K562 (cell line): ENCODE measurements around the gene ANO8. TPM values are rescaled to one million over a fixed set of nuclear protein-coding genes. Genes with fewer than 3 reads are reported as not detected.

Source experiments
- ATAC-seq: fragments of 200-7000 bp; cut with Tn5 transposase; 3 replicates; pipeline ENCODE4 v1.9.1; 2020; ENCODE audit warnings: moderate library complexity
- BruUV-seq: library from RNA; stranded (reverse); fragments of 400-500 nt; replicated peaks from 2 replicates; lab custom pipeline; 2021; lab: Mats Ljungman, UMichigan
- CTCF ChIA-PET: fragments of 300-600 bp; formaldehyde crosslinking; extraction: SDS; loops from one replicate; lab custom pipeline; 2021; ENCODE audit warnings: low intra/inter-chr PET ratio; lab: Yijun Ruan, JAX
- POLR2A ChIA-PET: fragments of 300-600, 350-650 bp; sonication (Branson Sonifier 250); formaldehyde crosslinking; extraction: SDS; loops from one replicate; lab custom pipeline; 2021; ENCODE audit warnings: antibody characterized with exemption, inconsistent platforms; lab: Yijun Ruan, JAX
- DNase-seq, 4 experiments: peaks; one replicate each; pipeline versions ENCODE4 v3.0.0 to v3.0.0-alpha.2; 2011 to 2018; ENCODE audit warnings: low spot score in 3 of 4, mixed read lengths in 3 of 4; ENCODE audit errors: extremely low read depth in 1 of 4
- FAIRE-seq: peaks from 2 replicates; lab custom pipeline; 2011; peaks lifted over from hg19 to GRCh38; lab: Jason Lieb, UNC
- H2AFZ ChIP-seq: 2 replicates; pipeline ENCODE4 v1.6.0; 2011; ENCODE audit warnings: low read depth, low read length, control low read depth, inconsistent platforms
- H3K27ac ChIP-seq: fragments of 200-600 bp; 3 replicates; pipeline ENCODE4 v1.8.0; 2011; ENCODE audit warnings: low read depth, mild to moderate bottlenecking, control low read depth, inconsistent platforms, low read length, moderate library complexity, mixed read lengths; ENCODE audit errors: extremely low read depth
- H3K27me3 ChIP-seq, 2 experiments: fragments of 300-600 bp in 1 of 2; 2 replicates in 1 of 2; 3 replicates in 1 of 2; pipeline versions ENCODE4 v1.6.0 to v1.8.0; 2011; ENCODE audit warnings: inconsistent platforms in 2 of 2, low read length in 2 of 2, mild to moderate bottlenecking in 1 of 2, mixed read lengths in 1 of 2, moderate library complexity in 1 of 2; ENCODE audit not compliant: control insufficient read depth in 2 of 2, insufficient read depth in 2 of 2
- H3K36me3 ChIP-seq: fragments of 300-600 bp; 3 replicates; pipeline ENCODE4 v1.8.0; 2011; ENCODE audit warnings: mild to moderate bottlenecking, low read length, inconsistent platforms; ENCODE audit not compliant: control insufficient read depth, insufficient read depth
- H3K4me1 ChIP-seq, 2 experiments: fragments of 200-600 bp in 1 of 2; replicated peaks in 1 of 2; 2 replicates in 1 of 2; 3 replicates in 1 of 2; pipeline versions ENCODE4 v1.5.1 to v1.8.0; 2011; ENCODE audit warnings: inconsistent platforms in 2 of 2, low read length in 2 of 2, mild to moderate bottlenecking in 1 of 2, mixed read lengths in 1 of 2, moderate library complexity in 1 of 2; ENCODE audit not compliant: control insufficient read depth in 2 of 2, insufficient read depth in 2 of 2
- H3K4me2 ChIP-seq: 2 replicates; pipeline ENCODE4 v1.6.1; 2011; ENCODE audit warnings: low read length, control low read depth, inconsistent platforms, mixed read lengths; ENCODE audit not compliant: insufficient read depth
- H3K4me3 ChIP-seq: fragments of 200-600 bp; sonication (generic), shearing (Covaris generic); 2 replicates; pipeline ENCODE4 v1.5.1; 2016; ENCODE audit warnings: control low read depth, inconsistent platforms
- H3K79me2 ChIP-seq: fragments of 200-600 bp; 3 replicates; pipeline ENCODE4 v1.8.0; 2011; ENCODE audit warnings: low read length, inconsistent platforms; ENCODE audit not compliant: control insufficient read depth, insufficient read depth
- H3K9ac ChIP-seq, 2 experiments: 2 replicates each; pipeline versions ENCODE4 v1.6.0 to v1.6.1; 2011; ENCODE audit warnings: low read depth in 2 of 2, low read length in 2 of 2, control low read depth in 1 of 2, inconsistent platforms in 1 of 2, mild to moderate bottlenecking in 1 of 2, mixed read lengths in 1 of 2; ENCODE audit not compliant: insufficient read depth in 1 of 2
- H3K9me1 ChIP-seq: one replicate; pipeline ENCODE4 v1.6.0; 2011; ENCODE audit warnings: inconsistent platforms, mild to moderate bottlenecking, low read length, moderate library complexity; ENCODE audit not compliant: control insufficient read depth, insufficient read depth
- H3K9me3 ChIP-seq: replicated peaks from 2 replicates; pipeline ENCODE4 v1.5.1; 2011; ENCODE audit warnings: low read depth, low read length, inconsistent platforms; ENCODE audit not compliant: control insufficient read depth, insufficient read depth
- H4K20me1 ChIP-seq: replicated peaks from 2 replicates; pipeline ENCODE4 v1.6.1; 2011; ENCODE audit warnings: low read length, inconsistent platforms, mixed read lengths; ENCODE audit not compliant: control insufficient read depth, insufficient read depth
- CEBPG ChIP-seq, 3 experiments: fragments of 200-800 bp in 1 of 3; sonication (Bioruptor generic) in 1 of 3; sonication (generic) in 1 of 3; formaldehyde crosslinking in 1 of 3; IDR thresholded peaks in 2 of 3; conservative IDR thresholded peaks in 1 of 3; 2 replicates each; pipeline versions ENCODE4 v1.6.1 to v1.8.0; 2016 to 2022; ENCODE audit warnings: missing compliant biosample characterization in 2 of 3, missing genetic modification characterization in 2 of 3, mild to moderate bottlenecking in 1 of 3, missing genetic modification reagents in 1 of 3
- E2F3 ChIP-seq: fragments of 250-450 bp; sonication (Bioruptor Pico); IDR thresholded peaks from 2 replicates; pipeline ENCODE4 v1.4.0; 2020; ENCODE audit warnings: mild to moderate bottlenecking
- POLR2AphosphoS5 ChIP-seq: IDR thresholded peaks from 2 replicates; pipeline ENCODE4 v1.6.1; 2011; ENCODE audit warnings: mild to moderate bottlenecking, low read depth, low read length, moderate library complexity; ENCODE audit not compliant: control insufficient read depth, insufficient read depth
- SMARCB1 ChIP-seq: IDR thresholded peaks from 2 replicates; pipeline ENCODE4 v1.6.1; 2011; ENCODE audit warnings: improper control_type of control experiment, low read depth; ENCODE audit not compliant: insufficient read length
- SMARCC2 ChIP-seq: fragments of 450-650 bp; IDR thresholded peaks from 2 replicates; pipeline ENCODE4 v1.6.1; 2017; ENCODE audit warnings: antibody characterized with exemption, moderate library complexity, mild to moderate bottlenecking, low read depth
- TARDBP ChIP-seq: fragments of 450-650 bp; IDR thresholded peaks from 2 replicates; pipeline ENCODE4 v1.6.1; 2016
- XRCC5 ChIP-seq: fragments of 200-400 bp; formaldehyde crosslinking; IDR thresholded peaks from 2 replicates; pipeline ENCODE4 v1.6.1; 2017; ENCODE audit warnings: low read depth, mild to moderate bottlenecking, low read length
- ZBTB7A ChIP-seq: IDR thresholded peaks from 2 replicates; pipeline ENCODE4 v1.6.1; 2011; ENCODE audit warnings: low read depth, mild to moderate bottlenecking, low read length, moderate library complexity, borderline replicate concordance; ENCODE audit not compliant: control insufficient read depth
- ZNF121 ChIP-seq: sonication (generic); formaldehyde crosslinking; conservative IDR thresholded peaks from 2 replicates; pipeline ENCODE4 v1.8.0; 2022; ENCODE audit warnings: missing genetic modification reagents
- ZNF584 ChIP-seq: fragments of 200-800 bp; sonication (Bioruptor generic); IDR thresholded peaks from 2 replicates; pipeline ENCODE4 v1.6.1; 2016; ENCODE audit warnings: low read depth, mild to moderate bottlenecking, missing genetic modification characterization, missing compliant biosample characterization
- ZSCAN29 ChIP-seq: fragments of 450-650 bp; IDR thresholded peaks from 2 replicates; pipeline ENCODE4 v1.6.1; 2017
- WGBS: fragments of 100-300 bp; shearing (Covaris generic); methylation state at CpG from one replicate; pipeline ENCODE4 v1.1.6; 2016; ENCODE audit warnings: low coverage, mixed read lengths; ENCODE audit not compliant: insufficient coverage; ENCODE audit errors: missing lambda C conversion rate; 5-methylcytosine and 5-hydroxymethylcytosine counted together
- in situ Hi-C: fragments of 300-500 bp; cut with MboI; formaldehyde crosslinking; loops from 4 replicates; pipeline ENCODE4 v1.15.0; 2018; ENCODE audit warnings: inconsistent platforms, mixed read lengths
- intact Hi-C: fragments of 100-400 bp; cut with micrococcal nuclease; formaldehyde crosslinking; loops from 2 replicates; pipeline ENCODE4 v1.14.2; 2022
- polyA plus RNA-seq, 8 experiments: library from polyadenylated mRNA; depleted of rRNA in 4 of 8; stranded (reverse) in 5 of 8; unstranded in 3 of 8; fragments of >200 nt; fragmentation: Nextera tagmentation in 2 of 8; fragmentation: Illumina TruSeq in 1 of 8; extraction: Ambion mirVana in 2 of 8; extraction: Trizol in 1 of 8; gene quantifications; 2 replicates each; pipeline versions ENCODE4 v1.2.1 to v1.2.3, GENCODE V29; 2011 to 2014; ENCODE audit warnings: inconsistent platforms in 1 of 8, missing spikeins in 1 of 8
- total RNA-seq, 7 experiments: library from RNA; depleted of rRNA in 6 of 7; stranded (reverse); fragments of >200 nt in 6 of 7; fragmentation: Illumina TruSeq in 2 of 7; extraction: Trizol in 2 of 7; gene quantifications; 2 replicates each; pipeline versions ENCODE4 v1.2.1 to v1.2.3, GENCODE V29; 2011 to 2021; ENCODE audit warnings: low replicate concordance in 1 of 7
- TF ChIP-seq, protein P1 (sequence below): IDR thresholded peaks from 3 replicates; pipeline ENCODE4 v1.6.1; 2011; ENCODE audit warnings: borderline replicate concordance, mild to moderate bottlenecking; ENCODE audit not compliant: insufficient read length, insufficient read depth
- TF ChIP-seq, protein P2 (sequence below): fragments of 450-650 bp; conservative IDR thresholded peaks from 2 replicates; pipeline ENCODE4 v1.6.1; 2016; ENCODE audit warnings: missing genetic modification characterization, low read depth, mild to moderate bottlenecking, control low read depth, missing compliant biosample characterization
- TF ChIP-seq, protein P3 (sequence below): fragments of 450-650 bp; formaldehyde crosslinking; IDR thresholded peaks from 2 replicates; pipeline ENCODE4 v1.4.0; 2020; ENCODE audit warnings: mild to moderate bottlenecking, moderate library complexity

Gene ANO8
- total and polyA plus RNA-seq, 9 of the 15 experiments (the other 6 are each of a cell fraction or from before 2014, with no cell fraction given): 0.07 to 7.6 (median 2.3) TPM; not detected in 1

DNA sequence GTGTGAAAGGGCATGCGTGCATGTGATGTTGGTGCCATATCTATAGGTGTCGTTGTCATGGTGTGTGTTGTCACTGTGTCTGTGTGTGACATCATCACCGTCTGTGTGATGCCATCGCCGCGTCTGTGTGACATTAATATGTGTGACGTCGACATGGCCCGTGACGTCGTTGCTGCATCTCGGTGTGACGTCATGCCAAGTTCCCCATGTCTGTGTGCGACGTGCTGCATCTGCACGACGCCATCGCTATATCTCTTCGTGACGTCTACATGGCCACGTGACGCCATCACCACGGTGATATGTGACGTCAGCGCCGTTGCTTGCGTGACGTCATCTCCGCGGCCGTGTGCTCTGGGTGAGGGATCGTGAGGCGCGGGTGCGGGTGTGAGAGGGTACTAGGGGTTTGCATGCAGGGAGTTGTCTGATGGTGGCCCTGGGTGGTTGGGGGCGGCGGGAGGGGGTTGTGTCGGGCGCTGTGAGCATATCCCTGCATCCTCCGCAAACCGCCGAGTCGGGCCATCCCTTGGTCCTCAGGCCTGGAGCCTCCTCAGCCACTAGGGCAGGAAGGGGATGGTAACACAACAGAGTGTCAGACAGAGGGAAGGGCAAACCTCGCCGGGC lies 17.3 kb upstream of the ANO8 start:
- H3K9ac ChIP-seq: no peak overlapping the region
- no peaks in the 10 kb centered on the region for H3K9me1 ChIP-seq
- H3K36me3 ChIP-seq: no peaks in the 10 kb centered on the region
- DNase-seq: peak in 3 of 4 experiments; percentile 27 to 44 (median 39)
- peaks cover 13 to 49% of the 10 kb centered on the region in 2 experiments; a peak in 4 of 5 replicates for H3K27me3 ChIP-seq
- H3K27ac ChIP-seq: no peak overlapping the region
- 0 out of 2 replicates have a peak, but pooled peaks cover 3% of the 10 kb centered on the region for H4K20me1 ChIP-seq
- peak; percentile 45 for ATAC-seq
- no peak overlapping the region for H2AFZ ChIP-seq
- 37% methylated on average over 32 of the region's 45 CpGs for WGBS
- no peaks in the 10 kb centered on the region for H3K79me2 ChIP-seq
- FAIRE-seq: peak; percentile 15
- in situ Hi-C loops (no loop called here), intact Hi-C loops (no loop called here)
- H3K4me2 ChIP-seq: no peak overlapping the region
- H3K4me3 ChIP-seq: no peak overlapping the region
- no peaks in the 10 kb centered on the region for H3K9me3 ChIP-seq
- BruUV-seq: no TSS peak
- ChIA-PET CTCF (no interaction called here), POLR2A (no interaction called here)
- peaks cover 0 to 11% of the 10 kb centered on the region in 2 experiments; a peak in 1 of 5 replicates for H3K4me1 ChIP-seq
- TF ChIP-seq SMARCB1 (no peak), TARDBP (peak; percentile 100), SMARCC2 (no peak), ZSCAN29 (no peak), ZNF121 (no peak), ZBTB7A (no peak), XRCC5 (no peak; the same call in 1 of the 2 replicates), CEBPG (CRISPR knock-in tag; IDR thresholded peaks at IDR 0.05) (peak; percentile 77), CEBPG (tag; conservative IDR thresholded peaks at IDR 0.05 in 1 of 2, IDR thresholded peaks at IDR 0.05 in 1 of 2) (no peak), E2F3 (CRISPR knock-in tag) (no peak), ZNF584 (CRISPR knock-in tag) (no peak), POLR2AphosphoS5 (no peak)
- TF ChIP-seq, protein P1, sequence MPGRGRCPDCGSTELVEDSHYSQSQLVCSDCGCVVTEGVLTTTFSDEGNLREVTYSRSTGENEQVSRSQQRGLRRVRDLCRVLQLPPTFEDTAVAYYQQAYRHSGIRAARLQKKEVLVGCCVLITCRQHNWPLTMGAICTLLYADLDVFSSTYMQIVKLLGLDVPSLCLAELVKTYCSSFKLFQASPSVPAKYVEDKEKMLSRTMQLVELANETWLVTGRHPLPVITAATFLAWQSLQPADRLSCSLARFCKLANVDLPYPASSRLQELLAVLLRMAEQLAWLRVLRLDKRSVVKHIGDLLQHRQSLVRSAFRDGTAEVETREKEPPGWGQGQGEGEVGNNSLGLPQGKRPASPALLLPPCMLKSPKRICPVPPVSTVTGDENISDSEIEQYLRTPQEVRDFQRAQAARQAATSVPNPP: no peak
- TF ChIP-seq, protein P2, sequence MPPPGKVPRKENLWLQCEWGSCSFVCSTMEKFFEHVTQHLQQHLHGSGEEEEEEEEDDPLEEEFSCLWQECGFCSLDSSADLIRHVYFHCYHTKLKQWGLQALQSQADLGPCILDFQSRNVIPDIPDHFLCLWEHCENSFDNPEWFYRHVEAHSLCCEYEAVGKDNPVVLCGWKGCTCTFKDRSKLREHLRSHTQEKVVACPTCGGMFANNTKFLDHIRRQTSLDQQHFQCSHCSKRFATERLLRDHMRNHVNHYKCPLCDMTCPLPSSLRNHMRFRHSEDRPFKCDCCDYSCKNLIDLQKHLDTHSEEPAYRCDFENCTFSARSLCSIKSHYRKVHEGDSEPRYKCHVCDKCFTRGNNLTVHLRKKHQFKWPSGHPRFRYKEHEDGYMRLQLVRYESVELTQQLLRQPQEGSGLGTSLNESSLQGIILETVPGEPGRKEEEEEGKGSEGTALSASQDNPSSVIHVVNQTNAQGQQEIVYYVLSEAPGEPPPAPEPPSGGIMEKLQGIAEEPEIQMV: no peak
- TF ChIP-seq, protein P3, sequence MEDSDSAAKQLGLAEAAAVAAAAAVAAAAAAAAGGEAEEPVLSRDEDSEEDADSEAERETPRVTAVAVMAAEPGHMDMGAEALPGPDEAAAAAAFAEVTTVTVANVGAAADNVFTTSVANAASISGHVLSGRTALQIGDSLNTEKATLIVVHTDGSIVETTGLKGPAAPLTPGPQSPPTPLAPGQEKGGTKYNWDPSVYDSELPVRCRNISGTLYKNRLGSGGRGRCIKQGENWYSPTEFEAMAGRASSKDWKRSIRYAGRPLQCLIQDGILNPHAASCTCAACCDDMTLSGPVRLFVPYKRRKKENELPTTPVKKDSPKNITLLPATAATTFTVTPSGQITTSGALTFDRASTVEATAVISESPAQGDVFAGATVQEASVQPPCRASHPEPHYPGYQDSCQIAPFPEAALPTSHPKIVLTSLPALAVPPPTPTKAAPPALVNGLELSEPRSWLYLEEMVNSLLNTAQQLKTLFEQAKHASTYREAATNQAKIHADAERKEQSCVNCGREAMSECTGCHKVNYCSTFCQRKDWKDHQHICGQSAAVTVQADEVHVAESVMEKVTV (CRISPR knock-in tag): no peak
